ENCODE data around the gene GPR35.

DNA sequence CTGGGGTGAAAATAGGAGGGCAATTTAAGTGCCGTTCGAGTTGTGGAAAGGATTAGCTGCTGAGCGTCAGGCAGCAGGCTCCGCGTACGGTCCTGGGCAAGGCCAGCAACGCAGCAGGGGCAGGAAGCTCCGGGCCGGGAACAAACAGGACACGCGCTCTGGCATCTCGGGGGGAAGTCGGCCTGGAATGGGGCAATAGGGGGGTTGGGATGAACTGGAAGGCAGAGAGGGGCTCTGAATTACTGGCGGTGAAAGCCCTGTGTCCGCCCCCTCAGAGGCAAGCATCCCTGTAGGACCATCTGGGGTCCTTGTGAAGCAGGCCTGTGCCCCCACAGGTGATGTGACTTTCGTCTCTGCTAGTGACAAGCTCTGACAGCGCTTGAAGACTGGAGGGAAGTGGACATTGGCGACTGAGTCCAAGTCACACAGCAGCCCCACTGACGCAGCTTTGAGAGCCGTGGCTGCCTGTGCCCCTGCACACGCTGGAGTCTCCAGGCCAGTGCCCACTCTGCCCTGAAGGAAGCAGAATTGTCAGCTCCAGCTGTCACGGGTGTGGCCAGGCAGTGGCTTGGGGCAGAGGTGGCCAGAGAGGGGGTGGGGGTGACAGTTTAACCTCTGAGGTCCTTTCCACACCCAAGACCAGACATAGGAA is 22.3 kb downstream of the GPR35 start:
- no peak for TF ChIP-seq HDAC6 (IDR thresholded peaks at IDR 0.05; ENCODE audit: unreplicated experiment)
- TF ChIP-seq MYC (IDR thresholded peaks at IDR 0.05; ENCODE audit: insufficient read depth, insufficient read length, insufficient replicate concordance, low read length, severe bottlenecking) = no peak
- TF ChIP-seq, protein P1, sequence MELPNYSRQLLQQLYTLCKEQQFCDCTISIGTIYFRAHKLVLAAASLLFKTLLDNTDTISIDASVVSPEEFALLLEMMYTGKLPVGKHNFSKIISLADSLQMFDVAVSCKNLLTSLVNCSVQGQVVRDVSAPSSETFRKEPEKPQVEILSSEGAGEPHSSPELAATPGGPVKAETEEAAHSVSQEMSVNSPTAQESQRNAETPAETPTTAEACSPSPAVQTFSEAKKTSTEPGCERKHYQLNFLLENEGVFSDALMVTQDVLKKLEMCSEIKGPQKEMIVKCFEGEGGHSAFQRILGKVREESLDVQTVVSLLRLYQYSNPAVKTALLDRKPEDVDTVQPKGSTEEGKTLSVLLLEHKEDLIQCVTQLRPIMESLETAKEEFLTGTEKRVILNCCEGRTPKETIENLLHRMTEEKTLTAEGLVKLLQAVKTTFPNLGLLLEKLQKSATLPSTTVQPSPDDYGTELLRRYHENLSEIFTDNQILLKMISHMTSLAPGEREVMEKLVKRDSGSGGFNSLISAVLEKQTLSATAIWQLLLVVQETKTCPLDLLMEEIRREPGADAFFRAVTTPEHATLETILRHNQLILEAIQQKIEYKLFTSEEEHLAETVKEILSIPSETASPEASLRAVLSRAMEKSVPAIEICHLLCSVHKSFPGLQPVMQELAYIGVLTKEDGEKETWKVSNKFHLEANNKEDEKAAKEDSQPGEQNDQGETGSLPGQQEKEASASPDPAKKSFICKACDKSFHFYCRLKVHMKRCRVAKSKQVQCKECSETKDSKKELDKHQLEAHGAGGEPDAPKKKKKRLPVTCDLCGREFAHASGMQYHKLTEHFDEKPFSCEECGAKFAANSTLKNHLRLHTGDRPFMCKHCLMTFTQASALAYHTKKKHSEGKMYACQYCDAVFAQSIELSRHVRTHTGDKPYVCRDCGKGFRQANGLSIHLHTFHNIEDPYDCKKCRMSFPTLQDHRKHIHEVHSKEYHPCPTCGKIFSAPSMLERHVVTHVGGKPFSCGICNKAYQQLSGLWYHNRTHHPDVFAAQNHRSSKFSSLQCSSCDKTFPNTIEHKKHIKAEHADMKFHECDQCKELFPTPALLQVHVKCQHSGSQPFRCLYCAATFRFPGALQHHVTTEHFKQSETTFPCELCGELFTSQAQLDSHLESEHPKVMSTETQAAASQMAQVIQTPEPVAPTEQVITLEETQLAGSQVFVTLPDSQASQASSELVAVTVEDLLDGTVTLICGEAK (IDR thresholded peaks at IDR 0.05; ENCODE audit: borderline replicate concordance) = no peak
- TF ChIP-seq, protein P2, sequence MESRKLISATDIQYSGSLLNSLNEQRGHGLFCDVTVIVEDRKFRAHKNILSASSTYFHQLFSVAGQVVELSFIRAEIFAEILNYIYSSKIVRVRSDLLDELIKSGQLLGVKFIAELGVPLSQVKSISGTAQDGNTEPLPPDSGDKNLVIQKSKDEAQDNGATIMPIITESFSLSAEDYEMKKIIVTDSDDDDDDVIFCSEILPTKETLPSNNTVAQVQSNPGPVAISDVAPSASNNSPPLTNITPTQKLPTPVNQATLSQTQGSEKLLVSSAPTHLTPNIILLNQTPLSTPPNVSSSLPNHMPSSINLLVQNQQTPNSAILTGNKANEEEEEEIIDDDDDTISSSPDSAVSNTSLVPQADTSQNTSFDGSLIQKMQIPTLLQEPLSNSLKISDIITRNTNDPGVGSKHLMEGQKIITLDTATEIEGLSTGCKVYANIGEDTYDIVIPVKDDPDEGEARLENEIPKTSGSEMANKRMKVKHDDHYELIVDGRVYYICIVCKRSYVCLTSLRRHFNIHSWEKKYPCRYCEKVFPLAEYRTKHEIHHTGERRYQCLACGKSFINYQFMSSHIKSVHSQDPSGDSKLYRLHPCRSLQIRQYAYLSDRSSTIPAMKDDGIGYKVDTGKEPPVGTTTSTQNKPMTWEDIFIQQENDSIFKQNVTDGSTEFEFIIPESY (IDR thresholded peaks at IDR 0.05) = no peak
- no peak for TF ChIP-seq CREB1 (IDR thresholded peaks at IDR 0.05; ENCODE audit: low read depth)
- no peak for TF ChIP-seq POLR2AphosphoS5 (IDR thresholded peaks at IDR 0.05; ENCODE audit: low read length)

Measured in GM12878 (cell line).